Panc1 (cell line): ENCODE results near the gene SNRPA1. TPM values are rescaled to one million over a fixed set of nuclear protein-coding genes. Genes with fewer than 3 reads are reported as not detected.

Source experiments
- ATAC-seq: fragments of 200-7000 bp; cut with Tn5 transposase; 2 replicates; pipeline ENCODE4 v1.9.1; 2020; ENCODE audit warnings: mild to moderate bottlenecking, moderate library complexity
- BruUV-seq: library from RNA; stranded (reverse); fragments of 400-500 nt; replicated peaks from 2 replicates; lab custom pipeline; 2021; lab: Mats Ljungman, UMichigan
- CTCF ChIA-PET: fragments of 300-600 bp; sonication (Branson Sonifier 250); formaldehyde crosslinking; loops from one replicate; lab custom pipeline; 2022; ENCODE audit warnings: antibody characterized with exemption; lab: Charles Lee
- POLR2A ChIA-PET: fragments of 300-600 bp; sonication (Branson Sonifier 250); formaldehyde crosslinking; loops from one replicate; lab custom pipeline; 2022; ENCODE audit warnings: antibody characterized with exemption; lab: Charles Lee
- DNase-seq: peaks from one replicate; pipeline ENCODE4 v3.0.0-alpha.2; 2010; ENCODE audit warnings: low read depth, low spot score
- H3K27ac ChIP-seq: 2 replicates; pipeline ENCODE4 v1.5.1; 2011; ENCODE audit warnings: mild to moderate bottlenecking, low read length, inconsistent platforms
- H3K27me3 ChIP-seq: fragments of 200-500 bp; sonication (Bioruptor generic); 2 replicates; pipeline ENCODE4 v1.6.0; 2014; ENCODE audit warnings: low read length, inconsistent platforms; ENCODE audit not compliant: control insufficient read depth, insufficient read depth
- H3K36me3 ChIP-seq: fragments of 200-500 bp; sonication (Bioruptor generic); 2 replicates; pipeline ENCODE4 v1.5.1; 2014; ENCODE audit warnings: inconsistent platforms, mild to moderate bottlenecking, low read length, moderate library complexity; ENCODE audit not compliant: control insufficient read depth, insufficient read depth
- H3K4me1 ChIP-seq: 2 replicates; pipeline ENCODE4 v1.5.1; 2011; ENCODE audit warnings: inconsistent platforms, mild to moderate bottlenecking, low read length, moderate library complexity; ENCODE audit not compliant: control insufficient read depth, insufficient read depth
- H3K4me3 ChIP-seq, 2 experiments: 2 replicates each; pipeline ENCODE4 v1.5.1; 2011 to 2012; ENCODE audit warnings: low read depth in 2 of 2, low read length in 2 of 2, mild to moderate bottlenecking in 2 of 2, inconsistent platforms in 1 of 2, moderate library complexity in 1 of 2
- H3K9me3 ChIP-seq: fragments of 200-500 bp; sonication (Bioruptor generic); 2 replicates; pipeline ENCODE4 v1.5.1; 2014; ENCODE audit warnings: low read depth, mild to moderate bottlenecking, inconsistent platforms, low read length, moderate library complexity; ENCODE audit not compliant: control insufficient read depth, insufficient read depth
- POLR2AphosphoS5 ChIP-seq: IDR thresholded peaks from 2 replicates; pipeline ENCODE4 v1.6.1; 2012; ENCODE audit warnings: mild to moderate bottlenecking, low read depth, low read length, moderate library complexity
- SIN3A ChIP-seq: IDR thresholded peaks from 2 replicates; pipeline ENCODE4 v1.6.1; 2012; ENCODE audit warnings: low read depth, mild to moderate bottlenecking, low read length, moderate library complexity, borderline replicate concordance; ENCODE audit not compliant: insufficient read depth
- TCF7L2 ChIP-seq: IDR thresholded peaks from 2 replicates; pipeline ENCODE4 v1.6.1; 2011; ENCODE audit warnings: mild to moderate bottlenecking, low read depth, low read length, inconsistent platforms
- in situ Hi-C: cut with HindIII; loops from 2 replicates; pipeline ENCODE4 v1.10.0; 2016; ENCODE audit warnings: low sequenced_read_pairs, low pct_unique_long_range_greater_than_20kb
- intact Hi-C: fragments of 100-400 bp; cut with micrococcal nuclease; formaldehyde crosslinking; loops from one replicate; pipeline ENCODE4 v1.10.0; 2022; ENCODE audit not compliant: unreplicated experiment
- total RNA-seq: library from RNA; stranded (reverse); gene quantifications from one replicate; pipeline ENCODE4 v1.2.1, GENCODE V29; 2021; ENCODE audit not compliant: unreplicated experiment
- TF ChIP-seq, protein P1 (sequence below): fragments of 450-650 bp; IDR thresholded peaks from 2 replicates; pipeline ENCODE4 v1.5.1; 2017; ENCODE audit warnings: mild to moderate bottlenecking
- TF ChIP-seq, protein P2 (sequence below), 2 experiments: IDR thresholded peaks; 2 replicates each; pipeline ENCODE4 v1.6.1; 2011 to 2012; ENCODE audit warnings: low read depth in 2 of 2, control low read depth in 1 of 2, low read length in 1 of 2, mild to moderate bottlenecking in 1 of 2, moderate library complexity in 1 of 2; ENCODE audit not compliant: insufficient read depth in 1 of 2

The SNRPA1 gene
- total RNA-seq, 1 experiment from 2014 or later, result 98.0 TPM

DNA sequence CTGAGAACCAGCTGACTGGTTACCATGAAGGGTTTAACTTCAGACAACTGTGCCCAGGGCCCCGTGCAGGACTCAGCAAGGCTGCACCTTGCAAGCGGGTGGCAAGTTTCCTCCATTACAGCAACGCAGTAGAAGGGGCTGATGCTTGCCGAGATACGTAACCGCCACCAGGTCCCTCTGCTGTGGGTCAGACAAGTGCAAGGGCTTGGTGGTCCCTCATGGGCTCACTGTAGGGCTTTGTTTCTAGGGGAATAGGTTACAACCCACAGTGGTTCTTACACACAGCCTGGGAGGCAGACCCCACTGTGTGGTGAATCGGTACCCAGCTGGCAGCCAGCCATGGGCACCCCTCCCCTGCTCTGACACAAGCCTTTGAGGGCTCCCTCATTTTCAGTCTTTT, 15.5 kb upstream of the SNRPA1 start:
- DNase-seq, result no peak
- in situ Hi-C loops (no loop called here), intact Hi-C loops (no loop called here)
- TF ChIP-seq, protein P1, sequence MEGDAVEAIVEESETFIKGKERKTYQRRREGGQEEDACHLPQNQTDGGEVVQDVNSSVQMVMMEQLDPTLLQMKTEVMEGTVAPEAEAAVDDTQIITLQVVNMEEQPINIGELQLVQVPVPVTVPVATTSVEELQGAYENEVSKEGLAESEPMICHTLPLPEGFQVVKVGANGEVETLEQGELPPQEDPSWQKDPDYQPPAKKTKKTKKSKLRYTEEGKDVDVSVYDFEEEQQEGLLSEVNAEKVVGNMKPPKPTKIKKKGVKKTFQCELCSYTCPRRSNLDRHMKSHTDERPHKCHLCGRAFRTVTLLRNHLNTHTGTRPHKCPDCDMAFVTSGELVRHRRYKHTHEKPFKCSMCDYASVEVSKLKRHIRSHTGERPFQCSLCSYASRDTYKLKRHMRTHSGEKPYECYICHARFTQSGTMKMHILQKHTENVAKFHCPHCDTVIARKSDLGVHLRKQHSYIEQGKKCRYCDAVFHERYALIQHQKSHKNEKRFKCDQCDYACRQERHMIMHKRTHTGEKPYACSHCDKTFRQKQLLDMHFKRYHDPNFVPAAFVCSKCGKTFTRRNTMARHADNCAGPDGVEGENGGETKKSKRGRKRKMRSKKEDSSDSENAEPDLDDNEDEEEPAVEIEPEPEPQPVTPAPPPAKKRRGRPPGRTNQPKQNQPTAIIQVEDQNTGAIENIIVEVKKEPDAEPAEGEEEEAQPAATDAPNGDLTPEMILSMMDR, result no peak
- no peak for TF ChIP-seq TCF7L2
- TF ChIP-seq SIN3A, result no peak
- no peak for TF ChIP-seq POLR2AphosphoS5
- TF ChIP-seq, protein P2, sequence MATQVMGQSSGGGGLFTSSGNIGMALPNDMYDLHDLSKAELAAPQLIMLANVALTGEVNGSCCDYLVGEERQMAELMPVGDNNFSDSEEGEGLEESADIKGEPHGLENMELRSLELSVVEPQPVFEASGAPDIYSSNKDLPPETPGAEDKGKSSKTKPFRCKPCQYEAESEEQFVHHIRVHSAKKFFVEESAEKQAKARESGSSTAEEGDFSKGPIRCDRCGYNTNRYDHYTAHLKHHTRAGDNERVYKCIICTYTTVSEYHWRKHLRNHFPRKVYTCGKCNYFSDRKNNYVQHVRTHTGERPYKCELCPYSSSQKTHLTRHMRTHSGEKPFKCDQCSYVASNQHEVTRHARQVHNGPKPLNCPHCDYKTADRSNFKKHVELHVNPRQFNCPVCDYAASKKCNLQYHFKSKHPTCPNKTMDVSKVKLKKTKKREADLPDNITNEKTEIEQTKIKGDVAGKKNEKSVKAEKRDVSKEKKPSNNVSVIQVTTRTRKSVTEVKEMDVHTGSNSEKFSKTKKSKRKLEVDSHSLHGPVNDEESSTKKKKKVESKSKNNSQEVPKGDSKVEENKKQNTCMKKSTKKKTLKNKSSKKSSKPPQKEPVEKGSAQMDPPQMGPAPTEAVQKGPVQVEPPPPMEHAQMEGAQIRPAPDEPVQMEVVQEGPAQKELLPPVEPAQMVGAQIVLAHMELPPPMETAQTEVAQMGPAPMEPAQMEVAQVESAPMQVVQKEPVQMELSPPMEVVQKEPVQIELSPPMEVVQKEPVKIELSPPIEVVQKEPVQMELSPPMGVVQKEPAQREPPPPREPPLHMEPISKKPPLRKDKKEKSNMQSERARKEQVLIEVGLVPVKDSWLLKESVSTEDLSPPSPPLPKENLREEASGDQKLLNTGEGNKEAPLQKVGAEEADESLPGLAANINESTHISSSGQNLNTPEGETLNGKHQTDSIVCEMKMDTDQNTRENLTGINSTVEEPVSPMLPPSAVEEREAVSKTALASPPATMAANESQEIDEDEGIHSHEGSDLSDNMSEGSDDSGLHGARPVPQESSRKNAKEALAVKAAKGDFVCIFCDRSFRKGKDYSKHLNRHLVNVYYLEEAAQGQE (IDR thresholded peaks at IDR 0.05; ENCODE audit: insufficient read depth in 1 of 2, low read depth in 2 of 2, low read length in 1 of 2), result no peak
- Histone ChIP-seq H3K9me3 (no peaks in the 10 kb centered on the region), H3K36me3 (no peaks in the 10 kb centered on the region), H3K27me3 (no peaks in the 10 kb centered on the region), H3K4me1 (no peaks in the 10 kb centered on the region), H3K27ac (no peak overlapping the region), H3K4me3 (no peak overlapping the region)
- BruUV-seq, result no TSS peak
- ChIA-PET CTCF (no interaction called here), POLR2A (no interaction called here)
- ATAC-seq, result no peak

DNA sequence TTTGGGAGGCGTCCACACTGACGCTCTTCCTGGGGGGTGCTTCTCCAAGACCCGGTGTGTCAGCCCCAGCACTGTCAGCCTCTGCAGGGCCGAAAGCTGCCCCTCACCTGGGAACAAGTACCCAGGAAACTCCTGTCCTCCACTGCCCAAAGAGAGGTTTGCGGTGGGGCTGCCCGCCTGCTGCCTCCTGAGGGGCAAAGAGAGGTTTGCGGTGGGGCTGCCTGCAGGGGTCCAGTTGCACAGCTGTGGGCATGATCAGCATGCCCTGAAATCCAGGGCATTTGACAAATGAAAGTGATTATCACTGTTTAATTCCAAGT, 15.1 kb upstream of the SNRPA1 start:
- ChIA-PET CTCF (no interaction called here), POLR2A (no interaction called here)
- no peaks in the 10 kb centered on the region for H3K4me1 ChIP-seq
- no peak for DNase-seq
- TF ChIP-seq, protein P1, result no peak
- TF ChIP-seq POLR2AphosphoS5 (no peak), TCF7L2 (no peak), SIN3A (no peak)
- TF ChIP-seq, protein P2 (IDR thresholded peaks at IDR 0.05; ENCODE audit: insufficient read depth in 1 of 2, low read depth in 2 of 2, low read length in 1 of 2), result no peak
- no peaks in the 10 kb centered on the region for H3K36me3 ChIP-seq
- no peak overlapping the region for H3K4me3 ChIP-seq
- in situ Hi-C loops, result no loop called here
- H3K27me3 ChIP-seq, result no peaks in the 10 kb centered on the region
- BruUV-seq, result no TSS peak
- H3K27ac ChIP-seq, result no peak overlapping the region
- intact Hi-C loops, result no loop called here
- H3K9me3 ChIP-seq, result no peaks in the 10 kb centered on the region
- ATAC-seq, result no peak
